ENCODE data around the gene THRA.
"Not testable (repeated sequence)": the region's sequence is repeated elsewhere in the genome, so short reads cannot be mapped to it uniquely, and the experiment has no call there.

The THRA gene

DNA sequence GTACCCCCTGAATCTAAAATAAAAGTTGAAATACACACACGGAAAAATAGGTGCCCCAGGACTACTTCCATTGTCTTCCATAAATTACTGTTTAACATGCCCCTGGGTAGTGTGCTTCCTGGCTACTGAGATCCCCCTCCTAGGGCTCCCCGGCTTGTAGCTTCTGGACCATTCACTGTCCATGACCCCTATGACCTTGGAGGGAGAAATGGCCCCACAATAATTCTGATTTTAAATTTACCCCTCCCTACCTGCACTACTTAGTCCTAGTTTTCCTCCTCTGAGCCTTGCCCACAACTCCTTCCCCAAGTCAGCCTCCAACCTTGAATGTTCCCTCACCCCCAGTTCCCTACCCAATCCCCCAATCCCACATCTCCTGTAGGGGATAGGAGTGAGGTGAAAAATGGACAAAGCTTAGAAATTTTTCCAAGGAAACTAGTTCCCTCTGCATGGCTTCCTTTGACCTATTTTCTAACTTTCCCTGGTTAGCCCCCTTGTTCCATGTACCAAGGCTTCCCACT, 49.5 kb downstream of the THRA start:
- DNase-seq (ENCODE audit: low read depth in 2 of 2, low spot score in 1 of 2): no peak

DNA sequence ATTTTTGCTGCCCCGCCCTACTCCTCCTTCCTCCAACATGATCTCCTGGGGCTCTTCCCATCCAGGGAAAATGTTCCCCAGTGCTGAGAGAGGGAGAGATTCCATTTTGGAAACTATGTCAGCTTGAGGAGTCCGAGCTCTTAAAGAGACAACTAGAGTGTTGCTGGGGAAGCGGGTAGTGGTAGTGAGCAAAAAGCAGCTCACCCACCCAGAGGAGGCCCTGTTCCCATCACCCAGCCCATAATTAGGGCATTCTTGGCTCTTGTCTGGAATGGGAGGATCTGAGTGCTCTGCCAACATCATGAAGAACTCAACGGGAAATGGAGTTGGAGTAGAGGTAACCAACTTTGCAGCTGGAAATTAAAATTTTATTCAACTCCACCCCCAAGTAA, 49.9 kb downstream of the THRA start:
- DNase-seq (ENCODE audit: low read depth in 2 of 2, low spot score in 1 of 2): no peak

DNA sequence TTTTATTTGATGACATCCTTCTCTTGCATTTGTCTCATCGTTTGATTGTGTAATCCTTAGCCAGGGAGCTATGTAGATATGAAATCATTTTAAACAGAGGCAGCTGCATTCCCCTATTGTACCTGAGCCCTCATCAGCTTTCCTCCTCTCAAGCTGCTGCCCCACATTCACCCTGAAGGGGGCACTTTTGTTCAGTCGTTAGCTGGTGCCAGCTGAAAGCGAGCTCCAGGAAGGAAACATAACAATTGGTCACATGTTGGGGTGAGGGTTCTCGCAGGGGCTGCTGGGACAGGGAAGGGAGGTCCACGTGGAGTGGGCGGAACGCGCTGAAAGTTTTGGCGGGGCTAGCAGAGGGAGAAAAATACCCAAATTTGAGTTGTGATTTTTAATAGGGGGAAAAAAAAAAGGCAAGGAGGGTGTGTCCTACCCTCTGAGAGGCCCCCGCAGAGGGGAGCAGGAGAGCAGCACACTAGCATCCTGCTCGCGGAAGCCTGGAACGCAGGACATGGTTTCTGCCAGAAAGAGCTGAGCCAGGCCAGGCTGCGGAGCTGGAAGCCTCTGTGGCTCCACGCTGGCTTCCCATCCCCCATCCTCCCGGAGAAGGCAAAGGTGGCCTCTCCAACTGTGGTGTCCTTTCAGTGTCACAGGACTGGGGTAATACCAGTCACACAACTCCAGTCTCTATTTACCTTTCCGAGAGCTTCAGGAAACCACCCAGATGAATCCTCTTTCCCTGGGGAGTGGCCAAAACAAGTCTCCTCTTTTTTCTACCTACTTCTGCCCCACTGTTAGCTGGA, 50.5 kb downstream of the THRA start:
- peak; percentile 64 to 84 for DNase-seq (ENCODE audit: low read depth in 2 of 2, low spot score in 1 of 2)

DNA sequence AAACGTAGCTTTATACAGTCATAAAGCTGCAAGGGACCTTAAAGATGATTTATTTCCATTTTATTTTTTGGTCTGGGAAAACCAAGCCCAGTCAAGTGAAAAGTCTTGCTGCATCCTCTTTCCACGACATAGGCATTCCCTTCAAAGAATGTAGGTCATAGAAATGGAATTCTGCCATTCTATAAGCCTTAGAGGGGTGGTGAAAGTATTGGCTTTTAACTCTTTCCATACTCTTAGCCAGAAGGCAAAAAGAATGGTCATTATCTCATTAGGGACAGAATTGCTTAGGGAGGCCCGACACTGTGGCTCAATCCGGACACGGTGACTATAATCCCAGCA, 51.1 kb downstream of the THRA start:
- DNase-seq (ENCODE audit: low read depth in 2 of 2, low spot score in 1 of 2): no peak

DNA sequence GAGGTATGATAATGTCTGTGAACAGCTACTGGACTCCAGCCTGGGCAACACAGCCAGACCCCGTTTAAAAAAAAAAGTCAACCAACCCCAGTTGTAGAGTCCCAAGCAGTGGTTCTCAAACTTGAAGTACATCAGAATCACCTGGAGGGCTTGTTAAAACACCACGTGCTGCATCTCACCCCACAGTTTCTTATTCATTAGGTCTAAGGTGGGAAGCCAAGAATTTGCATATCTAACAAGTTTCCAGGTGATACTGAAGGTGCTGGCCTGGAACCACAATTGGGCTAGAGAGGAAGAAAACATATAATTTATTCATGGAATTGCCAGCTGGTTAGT, 52.3 kb downstream of the THRA start:
- DNase-seq (ENCODE audit: low read depth in 2 of 2, low spot score in 1 of 2): no peak

DNA sequence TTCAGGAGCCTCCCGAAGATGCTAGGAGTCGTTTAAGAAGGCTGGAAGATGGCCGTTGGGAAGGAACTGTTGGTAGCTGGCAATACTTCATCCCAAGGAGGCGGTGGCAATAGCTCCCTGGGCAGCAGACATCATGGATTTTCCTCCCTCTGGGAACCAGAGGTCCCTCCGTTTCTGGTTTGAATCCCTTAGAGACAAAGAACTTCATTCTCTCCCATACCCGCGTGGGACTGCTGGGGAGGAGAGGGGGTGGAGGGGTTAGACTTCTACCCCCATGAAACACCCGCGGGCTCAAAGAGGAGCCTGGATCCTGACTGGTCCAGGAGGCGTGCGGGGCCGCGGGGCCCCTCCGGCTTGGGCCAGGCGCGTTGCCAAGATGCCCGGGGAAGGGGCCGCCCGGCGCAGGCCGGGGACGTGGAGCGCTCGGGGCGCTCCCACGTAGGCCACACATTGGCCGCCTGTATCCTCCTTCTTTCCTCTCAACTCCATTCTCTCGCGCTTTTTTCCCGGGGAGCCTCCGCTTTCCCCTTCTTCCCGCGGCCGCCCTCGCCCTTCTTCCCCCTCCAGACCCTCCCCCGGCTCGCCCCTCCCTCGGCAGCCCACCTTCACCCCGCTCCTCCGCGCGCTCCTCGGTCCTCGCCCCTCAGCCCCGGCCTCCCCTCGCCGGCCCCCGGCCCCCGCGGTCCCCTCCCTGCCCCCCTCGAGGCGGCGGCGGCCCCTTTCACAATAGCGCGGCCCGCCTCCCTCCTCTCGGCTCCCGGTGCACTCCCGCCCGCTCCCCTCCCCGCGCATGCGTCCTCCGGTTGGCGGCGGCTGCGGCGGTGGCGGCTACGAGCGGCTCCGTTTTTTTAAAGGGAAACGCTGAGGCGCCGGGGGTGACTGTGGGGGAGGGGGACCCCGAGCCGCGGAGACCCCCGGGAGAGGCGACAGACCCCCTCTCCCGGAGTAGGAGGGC, 58.7 kb downstream of the THRA start, which contains the start of gene MSL1:
Gene MSL1 (plus strand): TSS at position 791 of the 955 bp plus-strand sequence. CDS start 642 bp downstream, outside the sequence.
- peak; percentile 61 to 75 for DNase-seq (ENCODE audit: low read depth in 2 of 2, low spot score in 1 of 2)

DNA sequence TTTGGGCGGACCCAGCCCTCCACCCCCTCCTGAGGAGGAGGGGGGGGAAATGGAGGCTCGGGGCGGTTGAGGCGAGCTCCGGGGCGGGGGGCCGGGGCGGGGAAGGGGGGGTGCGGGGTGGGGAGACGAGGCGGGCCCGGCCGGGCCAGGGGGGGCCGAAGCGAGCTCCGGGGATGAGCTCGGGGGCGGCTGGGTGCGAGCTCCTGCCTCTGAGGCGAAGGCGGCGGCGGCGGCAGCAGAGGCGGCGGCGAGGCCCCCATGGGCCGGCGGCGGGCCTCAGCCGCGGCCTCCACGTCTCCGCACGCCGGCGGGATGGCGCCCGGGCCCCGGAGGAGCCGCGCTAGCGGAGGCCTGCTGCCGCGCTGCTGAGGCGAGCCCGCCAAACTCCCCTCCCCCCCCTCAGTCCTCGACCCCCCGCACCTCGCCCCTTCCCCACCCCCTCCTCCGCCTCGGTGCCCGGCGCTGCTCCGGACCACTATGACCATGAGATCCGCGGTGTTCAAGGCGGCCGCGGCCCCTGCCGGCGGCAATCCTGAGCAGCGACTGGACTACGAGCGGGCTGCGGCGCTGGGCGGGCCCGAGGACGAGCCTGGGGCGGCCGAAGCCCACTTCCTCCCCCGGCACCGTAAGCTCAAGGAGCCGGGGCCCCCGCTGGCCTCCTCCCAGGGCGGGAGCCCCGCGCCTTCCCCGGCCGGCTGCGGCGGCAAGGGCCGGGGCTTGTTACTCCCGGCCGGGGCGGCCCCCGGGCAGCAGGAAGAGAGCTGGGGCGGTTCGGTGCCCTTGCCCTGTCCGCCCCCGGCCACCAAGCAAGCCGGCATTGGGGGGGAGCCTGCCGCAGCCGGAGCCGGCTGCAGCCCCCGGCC, 59.6 kb downstream of the THRA start:
- no peak for DNase-seq (ENCODE audit: low read depth in 2 of 2, low spot score in 1 of 2)

DNA sequence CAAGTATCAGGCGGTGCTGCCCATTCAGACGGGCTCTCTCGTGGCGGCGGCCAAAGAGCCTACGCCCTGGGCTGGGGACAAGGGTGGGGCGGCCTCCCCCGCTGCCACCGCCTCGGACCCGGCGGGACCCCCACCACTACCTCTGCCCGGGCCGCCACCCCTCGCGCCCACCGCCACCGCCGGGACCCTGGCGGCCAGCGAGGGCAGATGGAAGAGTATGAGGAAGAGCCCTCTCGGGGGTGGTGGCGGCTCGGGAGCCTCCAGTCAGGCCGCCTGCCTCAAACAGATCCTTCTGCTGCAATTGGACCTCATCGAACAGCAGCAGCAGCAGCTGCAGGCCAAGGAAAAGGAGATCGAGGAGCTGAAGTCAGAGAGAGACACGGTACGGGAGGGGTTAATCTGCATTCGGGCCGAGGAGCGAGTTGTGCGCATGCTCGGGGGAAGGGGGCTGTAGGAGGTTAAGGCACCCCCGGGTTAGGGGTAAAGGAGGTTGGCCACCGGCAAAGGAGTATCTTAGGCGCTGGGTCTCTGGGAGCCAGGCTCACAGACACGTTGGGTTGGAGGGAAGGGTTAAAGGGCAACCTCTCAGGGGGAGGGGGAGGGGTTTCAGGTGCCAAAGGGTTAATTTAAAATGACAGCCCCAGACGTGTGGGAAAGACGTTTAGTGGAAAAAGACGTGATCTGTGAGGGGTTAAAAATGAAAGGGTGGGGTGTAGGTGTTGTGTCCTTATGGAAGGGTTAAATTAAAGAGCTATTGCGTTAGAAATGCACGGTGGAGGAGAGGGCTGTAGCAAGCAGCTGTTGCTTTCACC, 60.4 kb downstream of the THRA start:
- no peak for DNase-seq (ENCODE audit: low read depth in 2 of 2, low spot score in 1 of 2)

DNA sequence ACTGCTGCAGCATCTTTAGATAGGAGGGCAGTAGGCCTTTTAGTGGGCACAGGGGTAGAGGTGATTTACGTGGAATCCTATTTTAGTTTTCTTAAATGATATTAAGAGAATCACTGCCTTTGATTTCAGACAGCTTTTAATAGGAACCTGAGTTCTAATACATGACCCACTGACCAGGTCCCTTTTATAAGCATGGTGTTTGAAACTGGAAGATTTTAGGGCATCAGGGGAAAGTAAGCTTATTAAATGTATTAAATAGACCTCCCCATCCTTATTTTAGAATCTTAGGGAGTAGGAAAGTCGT, 61.0 kb downstream of the THRA start:
- no peak for DNase-seq (ENCODE audit: low read depth in 2 of 2, low spot score in 1 of 2)

DNA sequence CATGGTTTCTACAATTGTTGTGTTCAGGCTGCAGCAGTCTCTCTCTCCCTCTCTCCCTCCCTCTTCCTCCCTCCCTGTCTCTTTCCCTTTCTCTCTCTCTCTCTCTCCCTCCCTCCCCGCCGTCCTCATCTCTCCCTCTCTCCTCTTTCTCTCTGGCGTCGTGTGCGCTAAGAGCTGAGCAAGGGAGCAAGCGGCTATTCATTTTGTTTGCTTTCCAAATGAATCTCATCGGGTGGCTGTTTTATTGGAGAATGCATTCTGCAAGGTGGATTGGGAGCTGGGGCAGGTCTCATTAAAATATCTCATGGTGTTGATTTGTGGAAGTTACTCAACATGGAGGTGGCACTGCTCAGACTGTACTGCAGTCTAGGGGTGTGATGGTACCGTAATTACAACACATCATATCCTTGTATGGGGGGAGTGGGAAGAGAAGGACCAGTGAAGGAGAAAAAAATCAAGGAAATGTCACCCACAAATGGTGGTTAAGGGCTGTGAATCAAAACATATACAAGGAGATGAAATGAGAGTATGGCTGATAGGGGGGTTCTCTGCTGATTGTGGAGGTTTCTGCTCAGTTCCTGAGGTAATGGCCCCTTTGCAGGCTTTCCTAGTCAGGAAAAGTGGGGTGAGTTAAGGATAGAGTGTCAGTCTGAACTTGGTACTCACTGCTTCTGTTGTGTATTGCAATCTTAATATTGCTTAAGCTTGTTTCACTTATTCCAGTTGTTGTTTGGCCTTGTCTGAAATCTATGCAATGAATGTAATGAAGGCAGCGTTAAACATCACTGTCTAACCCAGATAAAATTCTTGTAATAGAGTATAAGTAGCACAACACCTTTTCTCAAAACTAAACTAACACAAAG, 61.7 kb downstream of the THRA start:
- DNase-seq (ENCODE audit: low read depth in 2 of 2, low spot score in 1 of 2): no peak

DNA sequence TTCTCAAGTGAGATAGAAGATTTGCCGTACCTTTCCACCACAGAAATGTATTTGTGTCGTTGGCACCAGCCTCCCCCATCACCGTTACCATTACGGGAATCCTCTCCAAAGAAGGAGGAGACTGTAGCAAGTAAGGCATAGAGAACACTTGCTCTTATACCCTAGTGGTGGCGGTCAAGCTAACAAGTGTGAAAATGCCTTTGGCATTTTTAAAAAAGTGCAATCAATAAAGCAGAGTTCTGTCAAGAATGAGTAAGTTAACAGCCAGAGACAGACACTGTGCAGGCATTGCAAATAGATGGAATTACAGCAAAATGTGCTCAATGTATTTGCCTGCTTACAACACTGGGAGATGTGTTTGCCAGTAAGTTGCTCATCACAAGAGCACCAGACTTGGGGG, 66.7 kb downstream of the THRA start:
- DNase-seq (ENCODE audit: low read depth in 2 of 2, low spot score in 1 of 2): no peak

DNA sequence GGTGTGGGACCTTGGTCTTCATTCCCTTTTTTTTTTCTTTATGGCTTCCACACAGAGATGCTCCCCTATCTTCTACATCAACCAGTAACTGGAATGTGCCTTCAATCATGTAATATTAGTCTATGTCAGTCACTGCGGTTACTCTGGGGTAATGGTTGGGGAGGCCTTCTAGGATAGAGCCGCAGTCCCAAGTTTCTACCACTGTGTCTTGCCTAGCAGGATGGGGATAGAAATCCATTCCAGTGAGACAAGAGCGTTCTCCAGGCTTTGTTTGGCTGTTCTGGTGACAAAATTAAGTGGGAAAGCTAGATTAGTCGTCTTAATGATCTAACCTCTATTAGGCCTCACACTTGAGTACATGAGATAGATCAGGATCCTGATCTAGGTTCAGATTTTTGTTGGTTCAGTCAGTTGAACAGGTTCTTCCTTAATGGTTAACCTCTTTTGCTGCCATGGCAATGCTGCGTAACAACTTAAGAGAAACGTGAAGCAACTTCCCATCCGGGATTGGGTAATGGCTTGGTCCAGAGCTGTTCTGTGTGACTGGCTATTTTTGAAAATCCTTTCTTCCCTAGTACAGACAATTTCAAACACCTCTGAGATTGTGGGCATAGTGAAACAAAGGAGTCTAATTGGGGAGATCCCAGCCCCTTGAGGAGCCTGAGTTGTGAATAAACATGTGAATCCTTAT, 67.7 kb downstream of the THRA start:
- no peak for DNase-seq (ENCODE audit: low read depth in 2 of 2, low spot score in 1 of 2)

DNA sequence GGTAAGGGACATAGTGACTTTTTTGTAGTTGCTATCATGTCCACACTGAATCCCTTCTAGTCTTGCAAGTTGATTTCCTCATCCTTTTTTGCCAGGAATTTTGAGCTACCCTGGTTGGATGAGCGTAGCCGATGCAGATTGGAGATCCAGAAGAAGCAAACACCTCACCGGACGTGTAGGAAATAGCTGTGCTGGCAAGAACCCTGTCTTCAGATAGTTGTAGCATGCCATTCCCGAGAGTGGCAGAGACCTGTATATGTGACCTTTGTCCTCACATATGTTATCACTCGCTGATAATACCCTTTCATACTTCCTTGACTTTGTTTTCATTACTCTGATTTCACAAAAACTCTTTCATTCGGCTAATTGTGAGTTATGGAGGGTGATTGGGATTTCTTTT, 71.4 kb downstream of the THRA start:
- no peak for DNase-seq (ENCODE audit: low read depth in 2 of 2, low spot score in 1 of 2)

DNA sequence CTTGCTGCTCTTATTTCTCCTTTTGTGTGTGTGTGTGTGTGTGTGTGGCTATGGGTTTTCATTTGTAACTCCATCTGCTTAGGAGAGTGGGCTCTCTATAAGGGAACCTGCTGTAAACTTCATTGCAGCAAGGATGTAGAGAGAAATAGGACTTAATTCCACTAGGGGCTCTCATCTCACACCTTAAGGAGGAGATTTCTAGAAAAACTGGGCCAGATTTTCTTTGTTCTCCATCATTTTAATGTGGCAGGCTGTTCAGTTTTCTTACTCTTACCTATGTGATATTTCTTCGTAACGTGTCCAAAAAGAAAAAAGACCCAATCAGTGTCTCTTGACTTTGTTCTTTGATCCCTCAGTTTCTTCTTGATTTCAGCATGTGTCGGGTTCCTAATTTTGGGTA, 73.1 kb downstream of the THRA start:
- DNase-seq (ENCODE audit: low read depth in 2 of 2, low spot score in 1 of 2): no peak

DNA sequence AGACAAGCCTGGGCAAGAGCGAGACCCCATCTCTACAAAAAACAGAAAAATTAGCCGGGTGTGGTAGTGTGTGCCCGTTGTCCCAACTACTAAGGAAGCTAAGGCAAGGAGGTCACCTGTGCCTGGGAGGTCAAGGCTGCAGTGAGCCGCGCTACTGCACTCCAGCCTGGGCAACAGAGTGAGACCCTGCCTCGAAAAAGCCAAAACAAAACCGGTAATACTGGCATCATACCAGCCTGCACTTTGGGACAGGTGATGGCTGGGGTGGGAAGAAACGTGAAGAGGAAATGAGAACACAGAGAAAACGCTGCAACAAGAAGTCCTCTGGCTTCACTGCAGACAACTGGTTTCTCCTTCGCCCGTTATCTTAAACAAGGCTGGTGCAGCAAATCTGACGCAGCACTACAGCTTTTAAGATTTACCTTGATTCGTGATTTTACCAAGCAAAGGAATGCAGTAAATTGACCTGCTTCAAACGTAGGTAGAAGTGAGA, 76.8 kb downstream of the THRA start:
- no peak for DNase-seq (ENCODE audit: low read depth in 2 of 2, low spot score in 1 of 2)

DNA sequence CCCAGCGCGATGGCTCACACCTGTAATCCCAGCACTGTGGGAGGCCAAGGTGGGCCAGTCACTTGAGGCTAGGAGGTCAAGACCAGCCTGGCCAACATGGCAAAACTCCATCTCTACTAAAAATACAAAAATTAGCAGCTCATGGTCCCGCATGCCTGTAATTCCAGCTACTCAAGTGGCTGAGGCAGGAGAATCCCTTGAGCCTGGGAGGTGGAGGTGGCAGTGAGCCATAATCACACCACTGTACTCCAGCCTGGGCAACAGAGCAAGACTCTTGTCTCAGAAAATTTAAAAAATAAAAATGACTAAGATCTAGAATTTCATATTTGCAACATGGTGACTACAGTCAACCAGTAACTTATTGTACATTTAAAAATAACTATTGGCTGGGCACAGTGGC, 80.4 kb downstream of the THRA start:
- DNase-seq (ENCODE audit: low read depth in 2 of 2, low spot score in 1 of 2): not testable (repeated sequence)
